Measurements from ENCODE around the gene HBD. TPM values are rescaled to one million over a fixed set of nuclear protein-coding genes. Genes with fewer than 3 reads are reported as not detected.

HBD gene
- total and polyA plus RNA-seq, 2 donors (not counting 3 experiments of a cell fraction or from before 2014, with no cell fraction given), result not detected

DNA sequence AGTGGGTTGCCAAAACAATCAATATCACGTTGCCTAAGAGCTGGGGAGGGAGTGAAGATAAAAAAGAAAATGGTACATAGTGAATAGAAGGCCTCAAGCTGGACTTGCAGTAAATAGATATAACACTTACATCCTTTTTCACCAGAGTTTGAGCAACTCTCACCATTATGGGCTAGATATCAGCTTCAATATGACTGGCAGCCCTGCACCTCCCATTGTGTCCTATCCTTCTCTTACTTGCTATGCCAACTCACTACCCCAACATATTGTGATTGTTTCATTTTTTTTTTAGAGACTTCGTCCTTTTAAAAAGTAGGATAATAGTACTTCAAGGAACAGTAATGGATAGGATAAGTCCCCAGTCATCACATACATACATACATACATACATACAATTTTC, 7.9 kb upstream of the HBD start:
- no TSS peak for BruUV-seq (replicated peaks)
- H4K20me1 ChIP-seq (replicated peaks; ENCODE audit: control insufficient read depth, extremely low read depth, insufficient read depth, low read length), result no peaks in the 10 kb centered on the region
- no peak overlapping the region for H3K27ac ChIP-seq (ENCODE audit: insufficient read depth, low read depth, low read length)
- no peaks in the 10 kb centered on the region for H3K4me1 ChIP-seq (ENCODE audit: control insufficient read depth, extremely low read depth, insufficient read depth, low read length)
- no peaks in the 10 kb centered on the region for H3K9me3 ChIP-seq (replicated peaks; ENCODE audit: control insufficient read depth, insufficient read depth, low read length)
- no peak overlapping the region for H3K4me3 ChIP-seq (replicated peaks in 1 of 3; ENCODE audit: insufficient read depth in 1 of 3, low read depth in 1 of 3, low read length in 3 of 3)
- intact Hi-C loops (cut with micrococcal nuclease), result no loop called here
- DNase-seq (ENCODE audit: low read depth, low spot score) (no peak), FAIRE-seq (no peak)
- H2AFZ ChIP-seq (ENCODE audit: low read depth, low read length), result no peak overlapping the region
- H3K9me1 ChIP-seq (replicated peaks; ENCODE audit: control insufficient read depth, extremely low read depth, insufficient read depth, low read length), result no peaks in the 10 kb centered on the region
- dilution Hi-C loops (cut with MboI; ENCODE audit: extremely low pct_ligation_motif_present, low sequenced_read_pairs), result no loop called here
- ChIA-PET POLR2A (no interaction called here), CTCF (no interaction called here)
- H3K79me2 ChIP-seq (ENCODE audit: control insufficient read depth, insufficient read depth, low read length), result no peaks in the 10 kb centered on the region
- no peak for TF ChIP-seq FOS (IDR thresholded peaks at IDR 0.05; ENCODE audit: borderline replicate concordance, insufficient read depth, low read length)
- no peak for TF ChIP-seq JUN (IDR thresholded peaks at IDR 0.05; ENCODE audit: borderline replicate concordance, insufficient read depth, insufficient read length, low read depth)
- TF ChIP-seq POLR2A (IDR thresholded peaks at IDR 0.05; ENCODE audit: low read depth, low read length), result no peak
- TF ChIP-seq EZH2 (IDR thresholded peaks at IDR 0.05; ENCODE audit: borderline replicate concordance, low read depth, low read length, severe bottlenecking), result no peak
- TF ChIP-seq POLR2AphosphoS5 (IDR thresholded peaks at IDR 0.05; ENCODE audit: insufficient read depth, low read depth, low read length), result no peak
- TF ChIP-seq GATA2 (IDR thresholded peaks at IDR 0.05; ENCODE audit: insufficient read depth, insufficient read length, low read depth, low read length), result no peak
- TF ChIP-seq MYC (IDR thresholded peaks at IDR 0.05; ENCODE audit: low read depth, low read length), result no peak
- TF ChIP-seq MAX (IDR thresholded peaks at IDR 0.05; ENCODE audit: insufficient read depth, insufficient read length), result no peak
- TF ChIP-seq, protein P1, sequence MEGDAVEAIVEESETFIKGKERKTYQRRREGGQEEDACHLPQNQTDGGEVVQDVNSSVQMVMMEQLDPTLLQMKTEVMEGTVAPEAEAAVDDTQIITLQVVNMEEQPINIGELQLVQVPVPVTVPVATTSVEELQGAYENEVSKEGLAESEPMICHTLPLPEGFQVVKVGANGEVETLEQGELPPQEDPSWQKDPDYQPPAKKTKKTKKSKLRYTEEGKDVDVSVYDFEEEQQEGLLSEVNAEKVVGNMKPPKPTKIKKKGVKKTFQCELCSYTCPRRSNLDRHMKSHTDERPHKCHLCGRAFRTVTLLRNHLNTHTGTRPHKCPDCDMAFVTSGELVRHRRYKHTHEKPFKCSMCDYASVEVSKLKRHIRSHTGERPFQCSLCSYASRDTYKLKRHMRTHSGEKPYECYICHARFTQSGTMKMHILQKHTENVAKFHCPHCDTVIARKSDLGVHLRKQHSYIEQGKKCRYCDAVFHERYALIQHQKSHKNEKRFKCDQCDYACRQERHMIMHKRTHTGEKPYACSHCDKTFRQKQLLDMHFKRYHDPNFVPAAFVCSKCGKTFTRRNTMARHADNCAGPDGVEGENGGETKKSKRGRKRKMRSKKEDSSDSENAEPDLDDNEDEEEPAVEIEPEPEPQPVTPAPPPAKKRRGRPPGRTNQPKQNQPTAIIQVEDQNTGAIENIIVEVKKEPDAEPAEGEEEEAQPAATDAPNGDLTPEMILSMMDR (IDR thresholded peaks at IDR 0.05; ENCODE audit: extremely low read depth in 1 of 2, insufficient read depth in 1 of 2, low read depth in 1 of 2, low read length in 2 of 2), result no peak
- no peak overlapping the region for H3K9ac ChIP-seq (replicated peaks; ENCODE audit: extremely low read depth, insufficient read depth, low read length)
- H3K36me3 ChIP-seq (ENCODE audit: control insufficient read depth in 2 of 2, extremely low read depth in 1 of 2, insufficient read depth in 2 of 2, low read length in 2 of 2), result no peaks in the 10 kb centered on the region
- no peak overlapping the region for H3K4me2 ChIP-seq (ENCODE audit: insufficient read depth, low read length)
- no peaks in the 10 kb centered on the region for H3K27me3 ChIP-seq (ENCODE audit: control insufficient read depth in 2 of 2, insufficient read depth in 2 of 2, low read length in 2 of 2)

Data from endothelial cell of umbilical vein (primary cell).